OCI-LY3 (cell line): ENCODE data around the gene MARK2.
A peak's percentile ranks its signal among the peaks of the same experiment; 100 is the strongest.

ENCODE experiments used
- H2AFZ ChIP-seq: fragments of 200-600, 300-600 bp; shearing (Covaris generic); 2 replicates; pipeline ENCODE4 v1.6.0; 2014; ENCODE audit warnings: antibody characterized with exemption, low read depth, low read length
- H3K27ac ChIP-seq: fragments of 200-600, 300-600 bp; sonication (generic); 2 replicates; pipeline ENCODE4 v1.5.1; 2014; ENCODE audit warnings: mild to moderate bottlenecking, low read length, moderate library complexity, mixed read lengths
- H3K27me3 ChIP-seq: fragments of 200-600, 300-600 bp; sonication (generic); 2 replicates; pipeline ENCODE4 v1.6.1; 2014; ENCODE audit warnings: low read depth, low read length, mixed read lengths
- H3K36me3 ChIP-seq: fragments of 200-600, 300-600 bp; sonication (generic); replicated peaks from 2 replicates; pipeline ENCODE3; 2014; ENCODE audit warnings: low read depth, low read length, mixed read lengths
- H3K4me1 ChIP-seq: fragments of 300-600, 200-600 bp; sonication (generic); 2 replicates; pipeline ENCODE4 v1.6.1; 2014; ENCODE audit warnings: low read length, mixed read lengths
- H3K4me2 ChIP-seq: fragments of 200-600, 300-600 bp; sonication (generic); 2 replicates; pipeline ENCODE4 v1.6.1; 2014; ENCODE audit warnings: low read length, mixed read lengths
- H3K4me3 ChIP-seq: fragments of 300-600, 200-600 bp; sonication (generic); 2 replicates; pipeline ENCODE4 v1.5.1; 2014; ENCODE audit warnings: antibody characterized with exemption, mild to moderate bottlenecking, low read length, moderate library complexity
- H3K79me2 ChIP-seq: fragments of 300-600, 200-600 bp; shearing (Covaris generic); 2 replicates; pipeline ENCODE4 v1.6.1; 2014; ENCODE audit warnings: mild to moderate bottlenecking, low read length, mixed read lengths
- H3K9ac ChIP-seq: fragments of 300-600, 200-600 bp; shearing (Covaris generic); 2 replicates; pipeline ENCODE4 v1.6.0; 2014; ENCODE audit warnings: mild to moderate bottlenecking, low read length, moderate library complexity
- H3K9me3 ChIP-seq: fragments of 200-600, 300-600 bp; shearing (Covaris generic); 2 replicates; pipeline ENCODE4 v1.6.1; 2014; ENCODE audit warnings: low read length, mixed read lengths; ENCODE audit not compliant: insufficient read depth
- H4K20me1 ChIP-seq: fragments of 200-600, 300-600 bp; sonication (generic); 2 replicates; pipeline ENCODE4 v1.6.1; 2016; ENCODE audit warnings: low read length, mixed read lengths; ENCODE audit not compliant: insufficient read depth
- EZH2phosphoT487 ChIP-seq: fragments of 200-600 bp; shearing (Covaris generic); IDR thresholded peaks from 2 replicates; pipeline ENCODE4 v1.6.1; 2018; ENCODE audit warnings: antibody characterized with exemption, mixed run types, low read depth
- TF ChIP-seq, protein P1 (sequence below): fragments of 200-600, 300-600 bp; sonication (generic); IDR thresholded peaks from 2 replicates; pipeline ENCODE4 v1.5.1; 2014; ENCODE audit warnings: antibody characterized with exemption, low read length, low read depth

Gene MARK2

DNA sequence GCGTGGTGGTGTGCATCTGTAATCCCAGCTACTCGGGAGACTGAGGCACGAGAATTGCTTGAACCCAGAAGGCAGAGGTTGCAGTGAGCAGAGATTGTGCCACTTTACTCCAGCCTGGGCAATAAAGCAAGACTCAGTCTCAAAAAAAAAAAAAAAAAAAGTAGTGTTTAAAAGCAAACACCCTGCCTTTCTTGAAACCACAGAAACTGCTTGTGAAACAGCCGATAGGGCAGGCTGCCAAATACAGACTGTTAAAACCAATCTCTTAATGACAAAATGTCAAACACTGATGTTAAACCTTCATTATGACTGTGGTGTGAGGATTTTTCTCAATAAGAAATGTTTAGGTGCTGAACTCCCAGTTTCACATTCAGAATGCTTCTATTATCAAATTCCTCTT lies 27.3 kb downstream of the MARK2 start:
- no peaks in the 10 kb centered on the region for H3K27me3 ChIP-seq
- H4K20me1 ChIP-seq: peaks cover 69% of the 10 kb centered on the region
- H3K27ac ChIP-seq: peak overlapping the region; percentile 29
- H3K9me3 ChIP-seq: no peaks in the 10 kb centered on the region
- no peak overlapping the region; the same call in 1 of the 2 replicates for H3K9ac ChIP-seq
- no peak overlapping the region for H2AFZ ChIP-seq
- peak overlapping the region; percentile 18; the same call in 1 of the 2 replicates for H3K4me3 ChIP-seq
- peaks cover 72% of the 10 kb centered on the region for H3K79me2 ChIP-seq
- peaks cover 45% of the 10 kb centered on the region for H3K4me1 ChIP-seq
- TF ChIP-seq, protein P1, sequence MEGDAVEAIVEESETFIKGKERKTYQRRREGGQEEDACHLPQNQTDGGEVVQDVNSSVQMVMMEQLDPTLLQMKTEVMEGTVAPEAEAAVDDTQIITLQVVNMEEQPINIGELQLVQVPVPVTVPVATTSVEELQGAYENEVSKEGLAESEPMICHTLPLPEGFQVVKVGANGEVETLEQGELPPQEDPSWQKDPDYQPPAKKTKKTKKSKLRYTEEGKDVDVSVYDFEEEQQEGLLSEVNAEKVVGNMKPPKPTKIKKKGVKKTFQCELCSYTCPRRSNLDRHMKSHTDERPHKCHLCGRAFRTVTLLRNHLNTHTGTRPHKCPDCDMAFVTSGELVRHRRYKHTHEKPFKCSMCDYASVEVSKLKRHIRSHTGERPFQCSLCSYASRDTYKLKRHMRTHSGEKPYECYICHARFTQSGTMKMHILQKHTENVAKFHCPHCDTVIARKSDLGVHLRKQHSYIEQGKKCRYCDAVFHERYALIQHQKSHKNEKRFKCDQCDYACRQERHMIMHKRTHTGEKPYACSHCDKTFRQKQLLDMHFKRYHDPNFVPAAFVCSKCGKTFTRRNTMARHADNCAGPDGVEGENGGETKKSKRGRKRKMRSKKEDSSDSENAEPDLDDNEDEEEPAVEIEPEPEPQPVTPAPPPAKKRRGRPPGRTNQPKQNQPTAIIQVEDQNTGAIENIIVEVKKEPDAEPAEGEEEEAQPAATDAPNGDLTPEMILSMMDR: no peak
- no peak for TF ChIP-seq EZH2phosphoT487
- peaks cover 36% of the 10 kb centered on the region for H3K36me3 ChIP-seq
- peak overlapping the region; percentile 59 for H3K4me2 ChIP-seq

DNA sequence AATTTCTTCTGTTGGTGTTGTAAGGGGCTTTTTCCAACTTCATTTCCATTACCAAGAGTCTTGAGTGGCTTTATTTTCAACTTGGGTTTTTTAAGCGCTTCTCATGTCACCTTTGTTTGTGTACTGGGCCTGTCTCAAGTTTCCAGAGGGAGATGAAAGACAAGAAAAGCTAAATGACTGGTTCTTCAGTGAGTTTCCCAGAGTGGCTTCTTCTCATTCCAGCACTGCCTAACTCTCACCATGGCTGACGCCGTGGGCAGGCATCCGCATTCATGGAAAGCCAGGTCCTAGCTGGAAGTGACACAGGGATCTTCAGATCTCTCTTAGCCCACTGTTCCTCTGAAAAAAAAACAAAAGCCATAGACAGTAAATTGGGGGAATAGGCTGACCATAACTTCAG lies 28.6 kb downstream of the MARK2 start:
- Histone ChIP-seq H3K9me3 (no peaks in the 10 kb centered on the region), H3K4me1 (peaks cover 56% of the 10 kb centered on the region), H3K36me3 (peaks cover 39% of the 10 kb centered on the region), H2AFZ (no peak overlapping the region), H3K4me3 (no peak overlapping the region), H3K79me2 (peaks cover 80% of the 10 kb centered on the region), H3K9ac (no peak overlapping the region), H3K4me2 (no peak overlapping the region), H3K27me3 (no peaks in the 10 kb centered on the region), H4K20me1 (peaks cover 78% of the 10 kb centered on the region), H3K27ac (no peak overlapping the region)
- TF ChIP-seq EZH2phosphoT487: no peak
- TF ChIP-seq, protein P1: no peak

DNA sequence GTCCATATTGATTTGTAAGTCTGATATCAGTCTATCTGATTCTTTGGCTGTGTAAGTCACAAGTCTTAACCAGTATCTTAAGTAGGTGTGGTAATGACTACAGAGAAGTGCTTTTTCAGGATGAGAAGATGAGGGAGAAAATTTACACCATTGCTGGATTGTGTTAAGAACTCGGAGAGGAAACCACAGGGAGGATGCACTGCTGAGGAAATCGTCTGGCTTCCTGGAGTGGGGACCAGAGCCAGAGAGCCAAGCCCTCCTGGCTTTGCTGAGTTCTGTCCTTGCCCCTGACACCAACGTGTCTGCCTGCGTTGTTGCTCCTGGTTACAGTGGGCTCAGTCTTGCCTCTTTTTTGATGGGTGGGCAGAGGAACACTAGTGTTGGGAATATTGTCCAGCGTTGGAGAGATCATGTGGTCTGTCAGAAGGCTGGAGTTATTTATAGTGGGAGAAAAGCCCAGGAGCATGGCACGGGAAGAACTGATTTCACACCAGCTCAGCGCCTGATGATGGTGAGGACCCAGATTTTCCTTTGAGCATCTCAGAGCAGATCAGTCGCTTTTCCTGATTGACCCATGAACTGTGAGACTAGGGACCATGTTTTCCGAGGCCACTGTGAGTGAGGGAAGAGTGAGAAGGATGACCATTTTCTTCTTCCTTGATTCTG lies 29.6 kb downstream of the MARK2 start:
- H3K4me1 ChIP-seq: peaks cover 56% of the 10 kb centered on the region
- no peak for TF ChIP-seq EZH2phosphoT487
- TF ChIP-seq, protein P1: no peak
- H4K20me1 ChIP-seq: peaks cover 81% of the 10 kb centered on the region
- no peak overlapping the region for H2AFZ ChIP-seq
- peaks cover 82% of the 10 kb centered on the region for H3K79me2 ChIP-seq
- H3K4me2 ChIP-seq: no peak overlapping the region
- no peak overlapping the region for H3K4me3 ChIP-seq
- H3K36me3 ChIP-seq: peaks cover 37% of the 10 kb centered on the region
- no peak overlapping the region for H3K27ac ChIP-seq
- no peaks in the 10 kb centered on the region for H3K9me3 ChIP-seq
- no peaks in the 10 kb centered on the region for H3K27me3 ChIP-seq
- H3K9ac ChIP-seq: no peak overlapping the region

DNA sequence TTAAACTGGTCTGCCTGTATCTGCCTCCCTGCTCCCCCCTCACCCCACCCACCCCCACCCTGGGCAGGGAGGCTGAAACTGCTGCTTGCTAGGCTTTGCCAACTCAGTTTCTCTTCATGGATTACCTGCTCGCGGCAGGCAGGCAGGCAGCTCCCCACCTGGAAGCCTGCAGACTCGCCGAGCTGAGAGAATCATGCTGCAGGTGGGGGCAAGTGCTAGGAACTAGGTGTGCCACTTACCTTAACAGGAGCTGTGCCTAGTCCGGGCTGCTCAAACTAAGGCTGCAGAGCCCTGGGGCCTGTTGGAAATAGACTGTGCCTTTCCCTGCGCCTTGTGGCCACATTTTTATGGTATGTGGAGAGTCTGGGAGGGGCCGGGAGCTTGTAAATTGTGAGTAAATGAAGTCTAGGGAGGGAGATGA lies 30.3 kb downstream of the MARK2 start:
- Histone ChIP-seq H3K27ac (no peak overlapping the region), H3K9ac (no peak overlapping the region), H3K4me2 (no peak overlapping the region)

More for the DNA sequence above, 30.3 kb downstream of the MARK2 start:
- Histone ChIP-seq H3K27me3 (no peaks in the 10 kb centered on the region), H3K79me2 (peaks cover 89% of the 10 kb centered on the region), H3K36me3 (peaks cover 37% of the 10 kb centered on the region), H3K4me1 (peaks cover 56% of the 10 kb centered on the region), H2AFZ (no peak overlapping the region), H3K9me3 (no peaks in the 10 kb centered on the region), H3K4me3 (no peak overlapping the region), H4K20me1 (peaks cover 87% of the 10 kb centered on the region)
- TF ChIP-seq, protein P1: no peak
- TF ChIP-seq EZH2phosphoT487: no peak
